Tibial nerve (tissue), 4 donors: ENCODE data around the gene TMEM223.

Experiments
- EP300 ChIP-seq, 2 donors: sonication (generic); formaldehyde crosslinking; IDR thresholded peaks; one replicate each; pipeline ENCODE4 v1.6.1; 2017; ENCODE audit warnings: antibody characterized with exemption in 2 of 2, mild to moderate bottlenecking in 1 of 2
- POLR2A ChIP-seq, 2 donors: fragments of 450-650 bp; IDR thresholded peaks; one replicate each; pipeline ENCODE4 v1.6.1; 2017; ENCODE audit warnings: antibody characterized with exemption in 2 of 2, mild to moderate bottlenecking in 2 of 2, moderate library complexity in 2 of 2
- TF ChIP-seq, protein P1 (sequence below), 5 experiments: fragments of 200-600 bp in 3 of 5; fragments of 450-650 bp in 2 of 5; sonication (generic) in 3 of 5; IDR thresholded peaks; one replicate each; pipeline ENCODE4 v1.5.1; 2016 to 2019; ENCODE audit warnings: antibody characterized with exemption in 5 of 5, mild to moderate bottlenecking in 3 of 5, moderate library complexity in 2 of 5

GRCh38 chr11:62806611-62807121, 14.9 kb upstream of the TMEM223 start:
- TF ChIP-seq, protein P1, sequence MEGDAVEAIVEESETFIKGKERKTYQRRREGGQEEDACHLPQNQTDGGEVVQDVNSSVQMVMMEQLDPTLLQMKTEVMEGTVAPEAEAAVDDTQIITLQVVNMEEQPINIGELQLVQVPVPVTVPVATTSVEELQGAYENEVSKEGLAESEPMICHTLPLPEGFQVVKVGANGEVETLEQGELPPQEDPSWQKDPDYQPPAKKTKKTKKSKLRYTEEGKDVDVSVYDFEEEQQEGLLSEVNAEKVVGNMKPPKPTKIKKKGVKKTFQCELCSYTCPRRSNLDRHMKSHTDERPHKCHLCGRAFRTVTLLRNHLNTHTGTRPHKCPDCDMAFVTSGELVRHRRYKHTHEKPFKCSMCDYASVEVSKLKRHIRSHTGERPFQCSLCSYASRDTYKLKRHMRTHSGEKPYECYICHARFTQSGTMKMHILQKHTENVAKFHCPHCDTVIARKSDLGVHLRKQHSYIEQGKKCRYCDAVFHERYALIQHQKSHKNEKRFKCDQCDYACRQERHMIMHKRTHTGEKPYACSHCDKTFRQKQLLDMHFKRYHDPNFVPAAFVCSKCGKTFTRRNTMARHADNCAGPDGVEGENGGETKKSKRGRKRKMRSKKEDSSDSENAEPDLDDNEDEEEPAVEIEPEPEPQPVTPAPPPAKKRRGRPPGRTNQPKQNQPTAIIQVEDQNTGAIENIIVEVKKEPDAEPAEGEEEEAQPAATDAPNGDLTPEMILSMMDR (IDR thresholded peaks at IDR 0.05): no peak
- TF ChIP-seq EP300 (IDR thresholded peaks at IDR 0.05): no peak
- TF ChIP-seq POLR2A (IDR thresholded peaks at IDR 0.05): no peak
